ENCODE results near the gene TSPAN31. TPM values are rescaled to one million over a fixed set of nuclear protein-coding genes. Genes with fewer than 3 reads are reported as not detected.

TSPAN31 gene
- total RNA-seq, 1 experiment from 2014 or later = 20.3 TPM

DNA sequence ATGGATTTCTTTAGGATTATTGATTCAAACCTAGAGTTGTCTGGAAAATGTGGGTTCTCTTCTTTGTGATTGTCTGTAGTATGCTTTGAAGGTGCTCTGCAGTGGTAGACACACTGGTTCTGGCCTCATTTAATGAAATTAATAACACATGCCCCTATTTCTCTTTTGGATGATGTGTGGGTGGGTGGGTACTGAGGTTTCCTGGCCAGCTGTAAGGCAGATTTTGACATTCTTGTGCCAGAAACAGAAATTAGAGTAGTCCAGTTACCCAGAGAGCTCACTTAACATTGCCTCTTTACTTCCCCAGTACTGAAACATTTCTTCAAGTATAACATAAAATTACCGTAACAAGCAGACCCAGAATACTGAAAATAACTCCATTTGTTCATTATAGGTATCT lies 52.2 kb downstream of the TSPAN31 start:
- ATAC-seq (no peak), DNase-seq (no peak)
- H3K27ac ChIP-seq (ENCODE audit: low read length) = no peak overlapping the region
- no peaks in the 10 kb centered on the region for H3F3A ChIP-seq (ENCODE audit: low read length, unreplicated experiment)
- intact Hi-C loops (cut with micrococcal nuclease) = no loop called here
- no peaks in the 10 kb centered on the region for H3K9me2 ChIP-seq (replicated peaks; ENCODE audit: low read length)
- H3K4me1 ChIP-seq (ENCODE audit: insufficient read depth, low read length) = peaks cover 17% of the 10 kb centered on the region
- TF ChIP-seq EZH2 (IDR thresholded peaks at IDR 0.05; ENCODE audit: low read length, unreplicated experiment) = no peak
- TF ChIP-seq EZH2phosphoT487 (IDR thresholded peaks at IDR 0.05; ENCODE audit: borderline replicate concordance, low read length) = no peak
- TF ChIP-seq, protein P1, sequence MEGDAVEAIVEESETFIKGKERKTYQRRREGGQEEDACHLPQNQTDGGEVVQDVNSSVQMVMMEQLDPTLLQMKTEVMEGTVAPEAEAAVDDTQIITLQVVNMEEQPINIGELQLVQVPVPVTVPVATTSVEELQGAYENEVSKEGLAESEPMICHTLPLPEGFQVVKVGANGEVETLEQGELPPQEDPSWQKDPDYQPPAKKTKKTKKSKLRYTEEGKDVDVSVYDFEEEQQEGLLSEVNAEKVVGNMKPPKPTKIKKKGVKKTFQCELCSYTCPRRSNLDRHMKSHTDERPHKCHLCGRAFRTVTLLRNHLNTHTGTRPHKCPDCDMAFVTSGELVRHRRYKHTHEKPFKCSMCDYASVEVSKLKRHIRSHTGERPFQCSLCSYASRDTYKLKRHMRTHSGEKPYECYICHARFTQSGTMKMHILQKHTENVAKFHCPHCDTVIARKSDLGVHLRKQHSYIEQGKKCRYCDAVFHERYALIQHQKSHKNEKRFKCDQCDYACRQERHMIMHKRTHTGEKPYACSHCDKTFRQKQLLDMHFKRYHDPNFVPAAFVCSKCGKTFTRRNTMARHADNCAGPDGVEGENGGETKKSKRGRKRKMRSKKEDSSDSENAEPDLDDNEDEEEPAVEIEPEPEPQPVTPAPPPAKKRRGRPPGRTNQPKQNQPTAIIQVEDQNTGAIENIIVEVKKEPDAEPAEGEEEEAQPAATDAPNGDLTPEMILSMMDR (conservative IDR thresholded peaks at IDR 0.05; ENCODE audit: low read depth, low read length) = no peak
- no peak overlapping the region for H3K4me2 ChIP-seq (ENCODE audit: low read length)
- H3K27me3 ChIP-seq (ENCODE audit: low read length) = no peaks in the 10 kb centered on the region
- CTCF ChIA-PET = no interaction called here
- BruUV-seq (replicated peaks) = no TSS peak
- no peaks in the 10 kb centered on the region for H4K20me1 ChIP-seq (ENCODE audit: low read length)
- no peak overlapping the region for H3K4me3 ChIP-seq (ENCODE audit: low read length)
- H2AFZ ChIP-seq (ENCODE audit: low read length) = no peak overlapping the region
- POLR2A ChIA-PET (ENCODE audit: unreplicated experiment) = no interaction called here
- H3K9ac ChIP-seq (ENCODE audit: low read length) = no peak overlapping the region
- H3K79me2 ChIP-seq (ENCODE audit: low read length) = 0 out of 2 replicates have a peak, but pooled peaks cover 7% of the 10 kb centered on the region
- H3K9me3 ChIP-seq (ENCODE audit: low read length) = no peaks in the 10 kb centered on the region
- H3K36me3 ChIP-seq (ENCODE audit: low read depth, low read length) = peaks cover 20% of the 10 kb centered on the region

DNA sequence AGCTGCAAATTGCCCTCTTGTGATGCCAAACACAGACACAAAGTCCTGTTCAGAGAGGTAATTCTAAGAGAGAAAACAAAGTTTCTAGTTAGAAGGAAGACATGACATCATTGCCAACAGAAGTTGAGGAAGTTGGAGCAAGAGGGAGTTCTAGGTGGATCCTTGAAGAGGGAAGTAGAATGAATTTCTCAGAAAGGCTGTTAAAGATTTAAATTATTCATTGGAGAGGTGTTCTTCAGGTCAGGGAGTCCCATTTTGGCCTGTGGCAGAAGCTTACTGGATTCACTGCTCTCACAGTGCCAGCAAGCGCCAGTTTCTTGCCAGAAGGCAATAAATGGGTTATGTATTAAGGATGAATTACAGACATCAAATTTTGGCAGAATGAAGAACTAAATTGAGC lies 53.1 kb downstream of the TSPAN31 start:
- TF ChIP-seq EZH2 (IDR thresholded peaks at IDR 0.05; ENCODE audit: low read length, unreplicated experiment) = no peak
- TF ChIP-seq EZH2phosphoT487 (IDR thresholded peaks at IDR 0.05; ENCODE audit: borderline replicate concordance, low read length) = no peak
- TF ChIP-seq, protein P1 (conservative IDR thresholded peaks at IDR 0.05; ENCODE audit: low read depth, low read length) = no peak
- peaks cover 17% of the 10 kb centered on the region for H3K4me1 ChIP-seq (ENCODE audit: insufficient read depth, low read length)
- H2AFZ ChIP-seq (ENCODE audit: low read length) = no peak overlapping the region
- H3K9me2 ChIP-seq (replicated peaks; ENCODE audit: low read length) = no peaks in the 10 kb centered on the region
- no peak overlapping the region for H3K27ac ChIP-seq (ENCODE audit: low read length)
- ChIA-PET POLR2A (ENCODE audit: unreplicated experiment) (no interaction called here), CTCF (no interaction called here)
- H3K4me3 ChIP-seq (ENCODE audit: low read length) = no peak overlapping the region
- H3K36me3 ChIP-seq (ENCODE audit: low read depth, low read length) = peaks cover 20% of the 10 kb centered on the region
- ATAC-seq (no peak), DNase-seq (no peak)
- no peaks in the 10 kb centered on the region for H3K9me3 ChIP-seq (ENCODE audit: low read length)
- intact Hi-C loops (cut with micrococcal nuclease) = no loop called here
- H3K9ac ChIP-seq (ENCODE audit: low read length) = no peak overlapping the region
- H3F3A ChIP-seq (ENCODE audit: low read length, unreplicated experiment) = no peaks in the 10 kb centered on the region
- H3K27me3 ChIP-seq (ENCODE audit: low read length) = no peaks in the 10 kb centered on the region
- H3K79me2 ChIP-seq (ENCODE audit: low read length) = 0 out of 2 replicates have a peak, but pooled peaks cover 7% of the 10 kb centered on the region
- no TSS peak for BruUV-seq (replicated peaks)
- H3K4me2 ChIP-seq (ENCODE audit: low read length) = no peak overlapping the region
- no peaks in the 10 kb centered on the region for H4K20me1 ChIP-seq (ENCODE audit: low read length)

Small RNA genes lying within 50 kb of the gene (microRNA-seq; reads per million reads assigned to microRNA genes)
- gene MIR6759 (ENCODE audit: unreplicated experiment) = not detected

Other genes starting within 250 kb of the TSPAN31 start
- 27.4 and 33.1 TPM in 2 replicates for gene DDIT3, start 224.5 kb upstream of the TSPAN31 start, total RNA-seq (2014; rRNA removed)
- 13.1 and 13.2 TPM in 2 replicates for gene MBD6, start 222.2 kb upstream of the TSPAN31 start, total RNA-seq (2014; rRNA removed)
- 88.5 and 96.4 TPM in 2 replicates for gene DCTN2, start 197.8 kb upstream of the TSPAN31 start, total RNA-seq (2014; rRNA removed)
- gene KIF5A, start 195.0 kb upstream of the TSPAN31 start, total RNA-seq (2014; rRNA removed) = not detected in 2 replicates
- gene PIP4K2C, start 153.8 kb upstream of the TSPAN31 start, total RNA-seq (2014; rRNA removed) = 83.6 and 88.6 TPM in 2 replicates
- gene DTX3, start 140.2 kb upstream of the TSPAN31 start, total RNA-seq (2014; rRNA removed) = 11.9 and 15.9 TPM in 2 replicates
- gene ARHGEF25, start 133.6 kb upstream of the TSPAN31 start, total RNA-seq (2014; rRNA removed) = 10.0 and 18.1 TPM in 2 replicates
- gene B4GALNT1, start 111.8 kb upstream of the TSPAN31 start, total RNA-seq (2014; rRNA removed) = 39.0 and 42.3 TPM in 2 replicates
- gene OS9, start 50.9 kb upstream of the TSPAN31 start, total RNA-seq (2014; rRNA removed) = 145 and 223 TPM in 2 replicates
- 0.23 and 0.40 TPM in 2 replicates for gene AGAP2, start 6.3 kb upstream of the TSPAN31 start, total RNA-seq (2014; rRNA removed)
- 212 and 229 TPM in 2 replicates for gene CDK4, start 7.3 kb downstream of the TSPAN31 start, total RNA-seq (2014; rRNA removed)
- gene MARCHF9, start 10.1 kb downstream of the TSPAN31 start, total RNA-seq (2014; rRNA removed) = 9.3 and 13.4 TPM in 2 replicates
- 8.1 and 8.6 TPM in 2 replicates for gene CYP27B1, start 22.0 kb downstream of the TSPAN31 start, total RNA-seq (2014; rRNA removed)
- gene METTL1, start 27.1 kb downstream of the TSPAN31 start, total RNA-seq (2014; rRNA removed) = 25.2 and 29.8 TPM in 2 replicates
- 5.4 and 9.3 TPM in 2 replicates for gene EEF1AKMT3, start 27.6 kb downstream of the TSPAN31 start, total RNA-seq (2014; rRNA removed)
- gene TSFM, start 37.7 kb downstream of the TSPAN31 start, total RNA-seq (2014; rRNA removed) = 55.8 and 63.0 TPM in 2 replicates
- 2.3 TPM in 1 of 2 replicates, not detected in the other for gene AVIL, start 73.7 kb downstream of the TSPAN31 start, total RNA-seq (2014; rRNA removed)
- 37.4 and 39.4 TPM in 2 replicates for gene CTDSP2, start 101.7 kb downstream of the TSPAN31 start, total RNA-seq (2014; rRNA removed)
- gene ATP23, start 196.5 kb downstream of the TSPAN31 start, total RNA-seq (2014; rRNA removed) = 14.7 and 19.4 TPM in 2 replicates

All from PC-3 (cell line).